HG03457 (cell line): ENCODE results near the gene TMUB1.
"Not testable (repeated sequence)": the region's sequence is repeated elsewhere in the genome, so short reads cannot be mapped to it uniquely, and the experiment has no call there.

ENCODE experiments used
- ATAC-seq: cut with Tn5 transposase; IDR thresholded peaks from one replicate; pipeline ENCODE4 v1.9.1; 2021; ENCODE audit warnings: moderate number of reproducible peaks; ENCODE audit not compliant: unreplicated experiment

The TMUB1 gene

DNA sequence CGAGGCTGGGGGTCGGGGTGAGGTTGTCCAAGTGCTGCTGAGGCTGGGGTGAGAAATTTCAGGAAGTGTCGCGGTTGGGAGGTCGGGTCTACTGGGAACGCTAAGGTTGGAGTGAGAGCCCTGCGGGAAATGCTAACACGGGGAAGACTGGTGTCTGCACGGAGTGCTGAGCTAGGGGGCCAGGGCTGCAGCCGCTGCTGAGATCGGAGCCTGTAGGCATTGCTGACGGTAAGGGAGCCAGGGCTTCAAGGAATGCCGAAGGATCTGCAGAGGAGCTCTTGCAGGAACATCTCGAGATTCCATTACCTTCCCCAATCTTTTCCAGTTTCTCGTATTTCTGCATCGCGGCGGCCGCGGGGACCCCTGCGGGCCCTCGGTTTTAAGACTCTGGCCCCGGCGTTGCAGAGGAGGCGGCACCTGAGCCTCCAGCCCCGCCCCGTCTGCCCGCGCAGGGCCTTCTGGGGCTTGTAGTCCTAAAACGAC is 25.7 kb downstream of the TMUB1 start, which contains the start of gene CDK5:
TSS of gene CDK5 (minus strand) at position 392 of the 483 bp plus-strand sequence. CDS start at position 343, 49 bp downstream.
- peak; percentile 7 for ATAC-seq

DNA sequence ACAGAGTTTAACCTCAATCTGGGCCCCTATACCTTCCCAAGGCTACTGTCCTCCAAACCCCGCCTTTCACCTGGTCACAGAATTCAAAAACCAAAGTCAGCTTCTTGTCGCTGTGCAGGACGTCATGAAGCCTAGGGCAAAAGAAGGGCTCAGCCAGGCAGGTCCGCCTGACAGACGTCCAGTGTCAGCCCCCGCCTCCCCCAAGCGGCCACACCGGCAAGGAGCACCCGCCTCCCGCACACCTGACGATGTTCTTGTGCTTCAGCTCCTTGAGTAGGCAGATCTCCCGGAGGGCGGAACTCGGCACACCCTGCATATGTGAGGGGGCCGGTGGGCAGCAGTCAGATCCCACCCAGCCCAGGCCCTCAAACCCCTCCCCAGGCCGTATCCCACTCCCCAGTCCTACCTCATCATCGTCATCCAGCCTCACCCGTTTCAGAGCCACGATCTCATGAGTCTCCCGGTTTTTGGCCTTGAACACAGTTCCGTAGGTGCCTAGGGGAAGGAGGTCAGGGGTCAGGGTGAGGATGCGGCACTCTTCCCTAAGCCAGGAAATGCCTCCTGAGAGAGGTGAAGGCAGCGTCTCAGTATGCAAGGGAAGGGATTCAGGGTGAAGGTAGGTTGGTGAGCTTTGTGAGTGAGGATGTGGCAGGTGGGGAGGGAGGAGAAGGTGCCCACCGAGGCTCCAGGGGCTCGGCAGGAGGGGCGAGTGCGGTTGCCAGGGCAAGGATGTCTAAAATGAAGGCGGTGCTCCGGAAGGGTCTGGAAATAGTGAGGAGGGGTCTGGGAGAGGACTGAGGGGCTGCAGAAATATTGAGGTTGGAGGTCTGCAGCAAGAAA is 26.4 kb downstream of the TMUB1 start:
- ATAC-seq: no peak

DNA sequence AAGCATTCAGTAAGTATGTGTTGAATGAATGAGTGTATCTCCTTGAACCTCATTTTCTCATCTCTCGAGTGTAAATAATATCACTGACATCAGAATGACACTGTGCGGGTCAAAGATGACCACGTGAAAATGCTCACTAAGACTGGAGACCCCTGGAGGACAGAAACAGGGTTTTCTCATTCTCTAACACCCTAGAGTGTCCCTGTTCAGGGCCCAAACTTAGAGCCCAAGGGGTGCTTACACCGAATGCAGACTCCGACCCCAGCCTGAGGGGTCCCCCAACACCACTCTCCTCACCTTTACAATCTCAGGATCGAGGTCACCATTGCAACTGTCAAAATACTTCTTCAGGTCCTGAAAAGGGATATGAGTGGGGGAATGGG is 27.0 kb downstream of the TMUB1 start:
- no peak for ATAC-seq

DNA sequence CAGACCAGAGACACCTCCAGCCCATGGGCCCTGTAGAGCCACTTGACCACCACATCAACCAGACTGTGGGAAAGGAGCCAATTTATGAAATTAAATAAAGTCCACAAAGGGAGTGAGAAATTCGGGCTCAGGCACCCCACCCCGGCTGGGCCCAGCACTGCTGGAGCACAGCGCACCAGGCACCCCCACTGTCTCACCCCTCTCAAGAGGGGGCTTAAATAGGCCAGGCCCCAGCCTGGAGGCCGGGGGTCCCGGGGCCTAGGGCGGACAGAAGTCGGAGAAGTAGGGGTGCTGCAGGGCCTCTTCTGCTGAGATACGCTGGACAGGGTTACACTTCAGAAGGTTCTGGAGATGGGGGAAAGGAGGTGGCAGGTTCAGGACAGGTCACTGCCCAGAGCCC is 29.5 kb downstream of the TMUB1 start:
- ATAC-seq: no peak

DNA sequence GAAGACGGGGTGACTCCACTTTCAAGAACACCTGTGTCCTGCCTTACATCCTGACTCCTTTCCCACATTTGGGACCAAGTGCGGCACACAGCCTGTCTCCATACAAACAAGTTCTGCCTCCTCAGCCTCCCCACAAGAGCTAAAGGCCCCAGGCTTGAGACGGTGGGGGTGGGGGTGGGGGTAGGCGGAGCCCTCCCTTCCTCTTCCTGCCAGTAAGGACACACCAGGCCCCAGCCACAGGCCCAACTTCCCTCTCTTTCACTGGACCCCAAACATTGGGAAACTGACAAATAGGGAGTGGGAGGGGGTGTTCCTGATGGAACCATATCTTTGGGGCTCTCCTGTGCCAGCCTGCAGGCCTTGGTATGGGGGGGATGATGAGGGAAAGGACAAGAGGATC is 30.2 kb downstream of the TMUB1 start:
- no peak for ATAC-seq

DNA sequence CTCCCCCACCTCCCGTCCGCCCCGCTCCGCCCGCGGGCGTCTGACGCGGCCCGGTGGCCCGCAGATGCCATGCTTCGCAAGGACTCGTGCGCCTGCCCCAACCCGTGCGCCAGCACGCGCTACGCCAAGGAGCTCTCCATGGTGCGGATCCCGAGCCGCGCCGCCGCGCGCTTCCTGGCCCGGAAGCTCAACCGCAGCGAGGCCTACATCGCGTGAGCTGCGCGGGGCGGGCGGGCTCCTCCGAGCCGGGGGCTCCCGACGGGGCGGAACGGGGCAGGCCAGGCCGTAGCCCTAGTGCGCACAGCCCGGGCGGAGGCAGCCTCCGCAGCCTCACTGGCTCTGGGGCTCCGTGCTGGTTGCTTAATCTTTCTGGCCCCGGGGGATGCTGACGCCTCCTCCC is 32.2 kb downstream of the TMUB1 start:
- ATAC-seq: no peak

DNA sequence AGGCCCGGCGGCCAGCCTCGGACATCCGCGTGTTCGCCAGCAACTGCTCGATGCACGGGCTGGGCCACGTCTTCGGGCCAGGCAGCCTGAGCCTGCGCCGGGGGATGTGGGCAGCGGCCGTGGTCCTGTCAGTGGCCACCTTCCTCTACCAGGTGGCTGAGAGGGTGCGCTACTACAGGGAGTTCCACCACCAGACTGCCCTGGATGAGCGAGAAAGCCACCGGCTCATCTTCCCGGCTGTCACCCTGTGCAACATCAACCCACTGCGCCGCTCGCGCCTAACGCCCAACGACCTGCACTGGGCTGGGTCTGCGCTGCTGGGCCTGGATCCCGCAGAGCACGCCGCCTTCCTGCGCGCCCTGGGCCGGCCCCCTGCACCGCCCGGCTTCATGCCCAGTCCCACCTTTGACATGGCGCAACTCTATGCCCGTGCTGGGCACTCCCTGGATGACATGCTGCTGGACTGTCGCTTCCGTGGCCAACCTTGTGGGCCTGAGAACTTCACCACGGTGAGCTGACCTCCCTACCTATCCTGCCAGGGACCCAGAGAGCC is 34.3 kb downstream of the TMUB1 start:
- ATAC-seq: no peak

DNA sequence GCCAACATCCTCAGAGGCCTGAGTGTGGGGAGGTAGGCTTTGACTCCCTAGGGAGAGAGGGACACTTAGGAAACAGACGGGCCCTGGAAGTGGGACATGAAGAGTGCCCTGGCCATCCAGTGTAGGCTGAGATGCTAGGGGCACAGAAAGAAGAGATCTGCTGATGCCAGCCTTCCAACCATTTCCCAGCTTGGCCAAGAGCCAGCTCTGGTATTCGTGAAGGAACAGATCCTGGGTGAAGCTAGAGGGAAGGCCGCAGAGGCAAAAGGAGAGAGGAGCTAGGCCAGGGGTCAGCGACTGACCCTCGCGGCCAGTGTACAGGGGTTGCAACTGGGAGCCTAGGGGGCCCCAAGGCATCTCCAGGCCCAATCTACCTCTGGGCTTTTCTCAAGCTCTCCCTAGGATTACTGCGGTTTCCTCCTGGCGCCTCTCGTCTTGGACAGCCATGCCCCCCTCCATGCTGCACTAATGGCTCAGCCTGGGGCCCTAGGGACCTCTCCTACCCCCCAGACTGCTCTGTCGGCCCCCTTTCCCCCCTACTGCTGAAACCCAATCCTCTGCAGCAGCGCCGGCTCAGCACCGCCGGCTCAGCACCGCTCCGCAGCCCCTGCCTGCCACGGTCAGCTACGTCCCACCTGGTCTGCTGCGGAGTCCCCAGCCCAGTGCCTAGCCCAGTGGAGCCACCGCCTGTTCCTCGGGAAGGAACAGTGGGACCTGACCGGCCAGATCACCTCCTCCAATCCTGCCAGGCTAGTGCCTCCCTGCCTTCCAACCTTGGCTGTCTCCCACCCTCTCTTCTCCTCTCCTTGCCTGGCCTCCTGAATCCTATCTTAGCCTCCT is 35.1 kb downstream of the TMUB1 start, which contains the start of gene ASIC3:
TSS of gene ASIC3 (plus strand) at position 556 of the 840 bp plus-strand sequence. CDS start 355 bp downstream, outside the sequence.
- ATAC-seq: no peak

DNA sequence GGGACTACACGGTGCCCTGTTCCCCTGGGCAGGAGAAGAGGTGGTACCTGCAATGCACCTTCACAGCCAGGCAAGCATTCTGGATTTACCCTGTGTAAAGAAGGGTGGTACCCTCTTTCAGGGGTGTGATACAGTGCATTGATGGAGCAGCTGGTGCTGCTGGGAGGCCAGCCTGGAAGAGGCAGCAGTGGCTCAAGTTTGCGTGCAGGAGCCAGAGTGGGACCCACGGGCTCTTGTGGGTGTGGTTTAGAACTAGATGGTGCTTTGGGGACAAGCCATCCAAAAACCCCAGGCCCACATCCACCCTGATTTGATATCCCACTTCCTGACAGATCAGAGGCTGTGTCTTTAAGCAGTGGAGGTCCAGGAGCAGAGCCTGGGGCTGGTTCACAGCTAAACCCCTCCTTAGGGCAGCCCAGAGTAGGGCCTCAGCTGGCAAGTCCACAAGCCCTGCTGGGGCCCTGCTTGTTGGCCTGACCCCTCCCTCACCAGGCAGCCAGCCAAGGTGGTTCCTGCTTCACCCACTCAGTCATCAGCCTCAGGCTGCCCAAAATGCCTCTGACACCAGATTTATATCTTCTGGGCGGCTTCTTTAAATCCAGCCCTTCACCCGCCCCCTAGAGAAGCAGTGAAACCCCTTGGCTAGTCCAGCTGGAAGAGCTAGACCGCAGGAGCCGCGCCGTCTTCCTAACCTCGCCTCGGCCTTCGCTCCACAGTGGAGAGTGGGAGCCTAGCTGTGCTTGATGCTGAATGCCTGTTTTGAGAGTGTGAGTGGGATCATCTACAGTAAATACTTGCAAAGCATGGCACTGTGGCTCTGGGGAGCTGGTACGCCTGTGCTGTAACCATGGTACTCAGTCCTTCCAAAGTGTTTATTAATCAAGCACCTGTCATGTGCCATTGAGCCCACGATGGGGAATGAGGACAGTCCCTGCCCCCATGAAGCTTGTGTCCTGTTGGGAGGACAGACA is 36.4 kb downstream of the TMUB1 start:
- no peak for ATAC-seq

DNA sequence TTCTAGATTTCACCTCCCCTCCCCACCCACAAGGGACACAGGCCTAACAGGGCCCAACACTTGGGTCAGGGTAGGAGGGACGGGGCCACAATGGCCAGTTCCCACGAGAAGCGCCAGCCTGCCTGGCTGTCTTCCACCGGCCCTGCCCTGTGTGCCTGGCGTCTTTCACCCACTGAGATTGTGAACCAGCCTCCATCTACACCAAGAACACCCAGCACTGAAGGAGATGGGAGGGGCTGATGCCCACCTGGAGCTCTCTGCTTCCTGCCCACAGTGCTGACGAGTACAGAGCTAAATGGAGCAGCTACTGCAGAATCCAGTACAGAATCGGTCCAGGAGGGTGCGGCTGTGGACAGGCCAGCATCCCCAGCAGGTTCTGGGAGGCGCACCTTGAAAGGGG is 37.3 kb downstream of the TMUB1 start:
- no peak for ATAC-seq

DNA sequence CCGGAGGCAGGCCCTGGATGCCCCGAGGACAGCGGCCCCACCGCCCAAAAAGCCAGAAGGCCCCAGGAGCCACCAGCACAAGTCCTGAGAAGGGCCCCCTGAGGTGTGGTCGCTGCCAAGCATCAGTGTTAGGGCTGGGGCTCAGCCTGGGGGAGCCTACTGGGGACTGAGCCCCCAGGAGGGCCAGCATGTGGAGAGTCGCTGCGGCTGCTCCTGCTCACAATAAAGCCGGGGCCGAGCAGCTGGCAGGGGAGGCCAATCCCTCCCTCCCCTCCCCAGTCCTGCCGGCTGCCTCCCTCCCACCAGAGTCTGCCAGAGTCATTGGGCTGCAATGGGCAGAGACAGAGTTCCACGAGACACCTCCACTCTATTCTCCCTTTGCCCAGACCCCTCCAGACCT is 38.0 kb downstream of the TMUB1 start:
- ATAC-seq: no peak

DNA sequence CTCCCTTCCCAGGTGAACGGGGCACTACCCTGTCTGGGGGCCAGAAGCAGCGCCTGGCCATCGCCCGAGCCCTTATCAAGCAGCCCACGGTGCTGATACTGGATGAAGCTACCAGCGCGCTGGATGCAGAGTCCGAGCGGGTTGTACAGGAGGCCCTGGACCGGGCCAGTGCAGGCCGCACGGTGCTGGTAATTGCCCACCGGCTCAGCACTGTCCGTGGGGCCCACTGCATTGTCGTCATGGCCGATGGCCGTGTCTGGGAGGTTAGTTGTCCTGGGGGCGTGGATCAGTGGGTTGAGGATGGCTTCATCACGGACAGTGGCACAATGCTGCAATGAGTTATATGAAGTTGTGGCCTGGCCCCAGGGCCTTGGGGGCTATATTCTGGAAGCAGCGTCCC is 39.3 kb downstream of the TMUB1 start:
- no peak for ATAC-seq

DNA sequence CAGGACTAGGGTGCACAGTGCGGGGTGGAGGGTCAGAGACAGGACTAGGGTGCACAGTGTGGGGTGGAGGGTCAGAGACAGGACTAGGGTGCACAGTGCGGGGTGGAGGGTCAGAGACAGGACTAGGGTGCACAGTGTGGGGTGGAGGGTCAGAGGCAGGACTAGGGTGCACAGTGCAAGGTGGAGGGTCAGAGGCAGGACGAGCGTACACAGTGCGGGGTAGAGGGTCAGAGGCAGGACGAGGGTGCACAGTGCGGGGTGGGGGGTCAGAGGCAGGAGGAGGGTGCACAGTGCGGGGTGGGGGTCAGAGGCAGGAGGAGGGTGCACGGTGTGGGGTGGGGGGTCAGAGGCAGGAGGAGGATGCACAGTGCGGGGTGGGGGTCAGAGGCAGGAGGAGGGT is 39.8 kb downstream of the TMUB1 start:
- not testable (repeated sequence) for ATAC-seq

DNA sequence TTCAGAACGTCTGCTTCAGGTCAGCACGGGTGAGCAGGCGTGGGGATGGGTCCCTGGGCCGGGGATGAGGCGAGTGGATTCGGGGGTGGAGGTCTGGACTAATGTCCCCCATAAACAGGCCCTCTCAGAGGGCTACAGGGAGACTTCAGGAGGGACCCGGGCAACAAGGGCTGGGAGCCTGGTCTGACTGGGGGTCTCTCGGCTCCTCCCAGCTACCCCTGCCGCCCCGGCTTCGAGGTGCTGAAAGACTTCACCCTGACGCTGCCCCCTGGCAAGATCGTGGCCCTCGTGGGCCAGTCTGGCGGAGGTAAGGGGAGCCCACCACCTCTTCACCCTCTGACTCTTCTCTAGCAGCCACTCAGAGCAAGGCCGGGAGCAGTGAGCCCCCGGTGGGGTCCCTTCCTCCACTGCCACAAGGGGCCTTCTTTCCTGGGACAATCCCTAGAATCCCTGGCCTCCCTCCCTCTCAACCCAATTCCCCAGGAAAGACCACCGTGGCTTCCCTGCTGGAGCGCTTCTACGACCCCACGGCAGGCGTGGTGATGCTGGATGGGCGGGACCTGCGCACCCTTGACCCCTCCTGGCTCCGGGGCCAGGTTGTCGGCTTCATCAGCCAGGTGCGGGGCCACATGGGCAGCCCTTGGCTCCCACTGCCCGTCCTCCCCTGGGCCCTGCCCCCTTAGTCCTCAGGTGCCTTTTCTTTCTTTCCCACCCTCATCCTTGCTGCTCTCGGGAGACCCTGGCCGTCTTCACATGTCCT is 42.5 kb downstream of the TMUB1 start:
- no peak for ATAC-seq

DNA sequence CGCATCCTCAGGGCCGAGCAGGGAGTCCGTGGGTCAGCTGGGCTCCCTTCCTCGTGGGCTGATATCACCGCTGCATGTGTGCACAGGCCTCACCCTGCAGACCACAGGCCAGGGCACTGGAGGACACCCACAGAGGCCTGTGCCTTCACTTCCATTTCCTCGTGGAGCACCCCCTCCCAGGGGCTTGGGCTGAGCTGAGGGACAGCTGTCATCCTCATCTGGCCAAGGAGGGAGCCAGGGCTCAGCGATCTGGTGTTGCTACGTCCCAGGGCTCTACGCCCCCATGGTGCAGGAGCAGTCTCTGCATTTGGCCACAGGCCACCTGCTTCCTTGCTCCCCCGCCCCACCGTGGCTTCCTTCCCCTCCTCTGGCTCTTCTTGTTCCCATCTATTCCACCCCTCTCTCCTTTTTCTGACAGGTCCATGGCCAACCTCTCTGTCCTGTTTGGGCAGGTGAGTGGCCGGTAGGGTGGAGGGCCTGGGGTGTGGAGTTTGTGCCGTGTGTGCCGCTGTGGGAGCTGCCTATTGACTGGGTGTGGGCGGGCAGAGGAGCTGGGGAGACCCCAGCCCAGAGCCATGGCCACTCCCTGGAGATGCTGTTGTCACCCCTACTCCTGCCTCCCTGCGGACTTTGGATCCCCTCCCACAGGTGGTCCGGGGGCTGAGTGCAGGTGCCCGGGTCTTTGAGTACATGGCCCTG is 43.3 kb downstream of the TMUB1 start:
- no peak for ATAC-seq

DNA sequence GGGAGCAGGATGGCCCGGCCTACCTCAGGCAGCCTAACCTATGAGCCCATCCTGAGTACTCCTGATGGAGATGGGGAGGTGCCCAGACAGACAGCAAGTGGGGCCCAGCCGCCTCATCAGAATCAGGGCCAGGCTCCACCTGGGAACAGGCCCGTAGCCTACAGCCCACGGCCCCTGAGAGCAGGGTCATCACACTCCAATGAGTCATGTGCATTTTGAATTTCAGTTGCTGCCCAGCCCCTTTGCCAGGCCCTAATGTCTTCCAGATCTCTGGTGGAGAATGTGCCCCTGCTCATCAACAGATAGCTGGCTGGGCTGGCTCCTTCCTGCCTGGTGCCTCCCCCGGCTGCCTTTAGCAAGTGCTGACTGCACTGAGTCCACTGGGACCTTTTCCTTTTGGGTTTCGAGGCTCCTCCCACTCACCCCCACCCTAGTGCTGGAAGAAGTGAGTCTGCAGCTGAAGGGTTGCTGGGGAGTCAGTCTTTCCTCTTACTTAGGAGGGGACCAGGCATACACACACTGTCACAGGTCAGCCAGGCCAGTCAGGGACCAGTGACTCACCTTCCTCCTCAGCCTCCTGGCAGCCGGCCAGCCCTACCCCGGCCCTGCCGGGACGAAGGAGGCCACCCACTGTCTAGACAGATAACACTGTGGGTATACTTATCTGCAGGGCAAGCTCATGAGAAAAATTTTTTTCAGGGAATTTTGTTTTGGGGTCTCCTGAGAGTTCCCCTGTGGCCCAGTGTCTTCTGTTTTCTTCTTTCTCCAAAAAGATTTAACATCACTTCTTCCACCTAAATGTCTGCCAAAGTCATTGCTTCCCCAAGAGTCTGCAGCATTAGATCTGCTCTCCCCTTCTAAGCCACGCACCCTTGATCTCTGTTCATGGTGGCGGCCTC is 44.1 kb downstream of the TMUB1 start:
- no peak for ATAC-seq

DNA sequence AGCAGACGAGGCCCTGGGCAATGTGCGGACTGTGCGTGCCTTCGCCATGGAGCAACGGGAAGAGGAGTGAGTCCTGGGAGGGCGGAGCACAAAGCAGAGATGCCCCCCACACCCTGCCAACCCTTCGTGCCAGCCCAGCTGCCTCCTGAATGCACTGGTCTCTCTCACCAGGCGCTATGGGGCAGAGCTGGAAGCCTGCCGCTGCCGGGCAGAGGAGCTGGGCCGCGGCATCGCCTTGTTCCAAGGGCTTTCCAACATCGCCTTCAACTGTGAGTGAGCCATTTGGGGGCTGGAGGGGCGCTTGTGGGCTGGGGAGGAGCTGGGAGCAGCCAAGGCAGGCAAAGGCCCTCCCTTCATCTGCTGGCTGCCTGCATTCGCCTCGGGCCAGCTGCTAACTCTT is 47.4 kb downstream of the TMUB1 start:
- no peak for ATAC-seq
